Measurements from ENCODE around the gene THSD7B.

Gene THSD7B

DNA sequence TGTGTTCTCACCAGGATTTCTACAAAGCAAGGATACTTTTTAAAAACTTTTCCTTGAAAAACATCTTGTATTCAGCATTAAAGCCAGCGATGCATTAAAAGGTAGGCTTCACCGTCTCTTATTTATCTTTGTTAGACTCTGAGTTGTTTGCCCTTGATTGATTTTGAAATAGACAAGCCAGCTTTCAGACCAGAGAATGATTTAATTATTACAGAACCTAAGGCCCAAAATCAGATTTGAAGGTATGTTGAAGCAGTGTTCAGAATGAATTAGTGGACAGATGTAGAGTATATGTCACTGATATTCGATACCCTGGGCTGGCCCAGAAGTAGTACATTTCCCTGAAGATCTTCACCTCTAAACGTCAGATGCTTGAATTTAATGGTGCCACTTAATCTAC lies 136.4 kb downstream of the THSD7B start:
- Histone ChIP-seq H3K9me2 (ENCODE audit: low read depth, low read length) (no peaks in the 10 kb centered on the region), H3K4me1 (ENCODE audit: insufficient read depth, low read length, severe bottlenecking) (no peaks in the 10 kb centered on the region), H3K9me3 (ENCODE audit: low read length) (no peaks in the 10 kb centered on the region), H3F3A (ENCODE audit: insufficient read depth, low read length) (no peaks in the 10 kb centered on the region), H3K4me3 (ENCODE audit: low read depth, low read length, poor library complexity, severe bottlenecking) (no peak overlapping the region), H3K27ac (ENCODE audit: low read depth, low read length, poor library complexity, severe bottlenecking) (no peak overlapping the region), H2AFZ (ENCODE audit: low read length) (no peak overlapping the region), H3K36me3 (ENCODE audit: insufficient read depth, low read length) (no peaks in the 10 kb centered on the region), H3K4me2 (ENCODE audit: low read length) (no peak overlapping the region), H3K79me2 (ENCODE audit: insufficient read depth, low read length) (no peaks in the 10 kb centered on the region), H3K9ac (ENCODE audit: low read length) (no peak overlapping the region), H3K27me3 (ENCODE audit: insufficient read depth, low read length) (no peaks in the 10 kb centered on the region), H4K20me1 (ENCODE audit: insufficient read depth, low read length) (no peaks in the 10 kb centered on the region)
- TF ChIP-seq, protein P1, sequence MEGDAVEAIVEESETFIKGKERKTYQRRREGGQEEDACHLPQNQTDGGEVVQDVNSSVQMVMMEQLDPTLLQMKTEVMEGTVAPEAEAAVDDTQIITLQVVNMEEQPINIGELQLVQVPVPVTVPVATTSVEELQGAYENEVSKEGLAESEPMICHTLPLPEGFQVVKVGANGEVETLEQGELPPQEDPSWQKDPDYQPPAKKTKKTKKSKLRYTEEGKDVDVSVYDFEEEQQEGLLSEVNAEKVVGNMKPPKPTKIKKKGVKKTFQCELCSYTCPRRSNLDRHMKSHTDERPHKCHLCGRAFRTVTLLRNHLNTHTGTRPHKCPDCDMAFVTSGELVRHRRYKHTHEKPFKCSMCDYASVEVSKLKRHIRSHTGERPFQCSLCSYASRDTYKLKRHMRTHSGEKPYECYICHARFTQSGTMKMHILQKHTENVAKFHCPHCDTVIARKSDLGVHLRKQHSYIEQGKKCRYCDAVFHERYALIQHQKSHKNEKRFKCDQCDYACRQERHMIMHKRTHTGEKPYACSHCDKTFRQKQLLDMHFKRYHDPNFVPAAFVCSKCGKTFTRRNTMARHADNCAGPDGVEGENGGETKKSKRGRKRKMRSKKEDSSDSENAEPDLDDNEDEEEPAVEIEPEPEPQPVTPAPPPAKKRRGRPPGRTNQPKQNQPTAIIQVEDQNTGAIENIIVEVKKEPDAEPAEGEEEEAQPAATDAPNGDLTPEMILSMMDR (IDR thresholded peaks at IDR 0.05; ENCODE audit: low read length) = no peak
- TF ChIP-seq EZH2 (IDR thresholded peaks at IDR 0.05; ENCODE audit: borderline replicate concordance, low read length) = no peak

DNA sequence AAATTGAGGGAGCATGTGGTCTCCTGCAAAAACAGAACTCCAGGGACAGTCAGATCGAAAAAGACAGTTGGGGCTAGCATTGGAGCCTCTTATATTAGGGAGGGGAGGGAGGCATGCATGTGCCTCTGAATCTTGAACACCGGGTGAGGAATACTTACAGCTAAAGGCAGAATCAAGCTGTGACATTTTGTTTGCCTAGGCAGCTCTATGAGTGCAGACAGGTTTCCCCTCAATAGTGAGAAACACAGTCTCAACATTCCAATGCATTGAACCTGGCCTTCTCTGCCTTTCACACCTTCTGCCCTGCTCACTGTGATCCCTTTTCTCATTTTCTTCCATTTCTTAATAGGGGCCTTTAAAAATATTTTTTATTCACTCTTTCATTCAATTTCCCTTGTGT lies 140.4 kb downstream of the THSD7B start:
- no peaks in the 10 kb centered on the region for H3K27me3 ChIP-seq (ENCODE audit: insufficient read depth, low read length)
- TF ChIP-seq EZH2 (IDR thresholded peaks at IDR 0.05; ENCODE audit: borderline replicate concordance, low read length) = no peak
- TF ChIP-seq, protein P1 (IDR thresholded peaks at IDR 0.05; ENCODE audit: low read length) = no peak
- H2AFZ ChIP-seq (ENCODE audit: low read length) = no peak overlapping the region
- H3K9ac ChIP-seq (ENCODE audit: low read length) = no peak overlapping the region
- no peak overlapping the region for H3K4me3 ChIP-seq (ENCODE audit: low read depth, low read length, poor library complexity, severe bottlenecking)
- no peaks in the 10 kb centered on the region for H3K9me2 ChIP-seq (ENCODE audit: low read depth, low read length)
- H3F3A ChIP-seq (ENCODE audit: insufficient read depth, low read length) = no peaks in the 10 kb centered on the region
- H3K27ac ChIP-seq (ENCODE audit: low read depth, low read length, poor library complexity, severe bottlenecking) = no peak overlapping the region
- H3K79me2 ChIP-seq (ENCODE audit: insufficient read depth, low read length) = no peaks in the 10 kb centered on the region
- H3K4me1 ChIP-seq (ENCODE audit: insufficient read depth, low read length, severe bottlenecking) = no peaks in the 10 kb centered on the region
- no peaks in the 10 kb centered on the region for H3K36me3 ChIP-seq (ENCODE audit: insufficient read depth, low read length)
- no peak overlapping the region for H3K4me2 ChIP-seq (ENCODE audit: low read length)
- H3K9me3 ChIP-seq (ENCODE audit: low read length) = no peaks in the 10 kb centered on the region
- H4K20me1 ChIP-seq (ENCODE audit: insufficient read depth, low read length) = no peaks in the 10 kb centered on the region

DNA sequence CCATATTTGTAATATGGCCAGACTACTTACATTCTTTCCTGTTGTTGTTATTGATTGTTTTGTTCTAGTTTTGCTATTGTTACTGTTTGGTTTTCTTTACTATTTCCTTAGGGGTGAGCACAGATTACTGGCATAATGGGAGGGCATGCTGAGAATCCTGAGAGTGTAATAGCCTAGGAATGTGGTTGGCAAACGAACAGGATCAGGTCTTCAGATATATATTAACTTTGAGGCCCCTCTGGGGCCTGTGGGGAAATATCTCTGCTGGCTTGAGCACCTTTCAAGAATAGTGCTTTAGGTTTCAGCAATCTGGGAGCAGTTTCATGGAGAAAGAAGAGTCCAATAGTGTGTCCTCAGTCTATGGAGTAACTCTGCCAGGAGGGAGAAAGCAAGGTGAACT lies 144.4 kb downstream of the THSD7B start:
- no peaks in the 10 kb centered on the region for H3F3A ChIP-seq (ENCODE audit: insufficient read depth, low read length)
- no peak overlapping the region for H3K4me3 ChIP-seq (ENCODE audit: low read depth, low read length, poor library complexity, severe bottlenecking)
- no peaks in the 10 kb centered on the region for H3K9me3 ChIP-seq (ENCODE audit: low read length)
- no peak overlapping the region for H3K27ac ChIP-seq (ENCODE audit: low read depth, low read length, poor library complexity, severe bottlenecking)
- TF ChIP-seq EZH2 (IDR thresholded peaks at IDR 0.05; ENCODE audit: borderline replicate concordance, low read length) = no peak
- TF ChIP-seq, protein P1 (IDR thresholded peaks at IDR 0.05; ENCODE audit: low read length) = no peak
- H2AFZ ChIP-seq (ENCODE audit: low read length) = no peak overlapping the region
- no peaks in the 10 kb centered on the region for H3K9me2 ChIP-seq (ENCODE audit: low read depth, low read length)
- H3K9ac ChIP-seq (ENCODE audit: low read length) = no peak overlapping the region
- no peaks in the 10 kb centered on the region for H3K27me3 ChIP-seq (ENCODE audit: insufficient read depth, low read length)
- H3K79me2 ChIP-seq (ENCODE audit: insufficient read depth, low read length) = no peaks in the 10 kb centered on the region
- no peak overlapping the region for H3K4me2 ChIP-seq (ENCODE audit: low read length)
- no peaks in the 10 kb centered on the region for H3K4me1 ChIP-seq (ENCODE audit: insufficient read depth, low read length, severe bottlenecking)
- no peaks in the 10 kb centered on the region for H4K20me1 ChIP-seq (ENCODE audit: insufficient read depth, low read length)
- no peaks in the 10 kb centered on the region for H3K36me3 ChIP-seq (ENCODE audit: insufficient read depth, low read length)
